GM06990 (cell line): ENCODE results near the gene KRTAP6-1.

Experiments
- DNase-seq: peaks from one replicate; pipeline ENCODE4 v3.0.0-alpha.2; 2011; ENCODE audit not compliant: insufficient read length; ENCODE audit errors: extremely low read depth
- H3K27me3 ChIP-seq: replicated peaks from 2 replicates; pipeline ENCODE4 v1.6.0; 2011; ENCODE audit warnings: low read length; ENCODE audit not compliant: control insufficient read depth, insufficient read depth
- H3K36me3 ChIP-seq: 2 replicates; pipeline ENCODE4 v1.5.1; 2011; ENCODE audit warnings: low read length; ENCODE audit not compliant: control insufficient read depth, insufficient read depth
- H3K4me3 ChIP-seq: replicated peaks from 2 replicates; pipeline ENCODE4 v1.5.1; 2011; ENCODE audit warnings: low read depth, mild to moderate bottlenecking, control low read depth, low read length
- TF ChIP-seq, protein P1 (sequence below): IDR thresholded peaks from 2 replicates; pipeline ENCODE4 v1.5.1; 2011; ENCODE audit warnings: low read length, control low read depth, mild to moderate bottlenecking, inconsistent platforms; ENCODE audit not compliant: insufficient read depth, poor library complexity, severe bottlenecking

KRTAP6-1 gene

DNA sequence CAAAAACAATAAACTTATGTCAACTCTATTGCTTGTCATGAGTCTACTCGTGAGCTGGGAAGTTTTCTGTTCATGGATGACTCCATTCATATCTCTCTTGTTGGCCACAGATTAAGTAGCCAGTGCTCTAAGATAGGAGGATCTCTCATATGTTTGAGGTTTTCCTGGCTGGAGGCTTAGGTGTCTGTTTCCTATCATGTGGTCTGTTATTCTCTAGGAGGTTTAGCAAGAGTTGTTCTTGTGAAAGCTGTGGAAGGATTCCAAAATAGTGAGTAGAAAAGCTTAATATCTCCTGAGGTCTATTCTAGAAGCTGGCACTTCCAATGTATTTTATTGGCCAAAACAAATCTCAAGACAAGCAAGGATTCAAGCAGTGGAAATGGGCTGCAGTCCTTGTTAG is 15.5 kb upstream of the KRTAP6-1 start:
- TF ChIP-seq, protein P1, sequence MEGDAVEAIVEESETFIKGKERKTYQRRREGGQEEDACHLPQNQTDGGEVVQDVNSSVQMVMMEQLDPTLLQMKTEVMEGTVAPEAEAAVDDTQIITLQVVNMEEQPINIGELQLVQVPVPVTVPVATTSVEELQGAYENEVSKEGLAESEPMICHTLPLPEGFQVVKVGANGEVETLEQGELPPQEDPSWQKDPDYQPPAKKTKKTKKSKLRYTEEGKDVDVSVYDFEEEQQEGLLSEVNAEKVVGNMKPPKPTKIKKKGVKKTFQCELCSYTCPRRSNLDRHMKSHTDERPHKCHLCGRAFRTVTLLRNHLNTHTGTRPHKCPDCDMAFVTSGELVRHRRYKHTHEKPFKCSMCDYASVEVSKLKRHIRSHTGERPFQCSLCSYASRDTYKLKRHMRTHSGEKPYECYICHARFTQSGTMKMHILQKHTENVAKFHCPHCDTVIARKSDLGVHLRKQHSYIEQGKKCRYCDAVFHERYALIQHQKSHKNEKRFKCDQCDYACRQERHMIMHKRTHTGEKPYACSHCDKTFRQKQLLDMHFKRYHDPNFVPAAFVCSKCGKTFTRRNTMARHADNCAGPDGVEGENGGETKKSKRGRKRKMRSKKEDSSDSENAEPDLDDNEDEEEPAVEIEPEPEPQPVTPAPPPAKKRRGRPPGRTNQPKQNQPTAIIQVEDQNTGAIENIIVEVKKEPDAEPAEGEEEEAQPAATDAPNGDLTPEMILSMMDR = no peak
- no peaks in the 10 kb centered on the region for H3K27me3 ChIP-seq
- DNase-seq = no peak
- no peak overlapping the region for H3K4me3 ChIP-seq
- H3K36me3 ChIP-seq = no peaks in the 10 kb centered on the region

GRCh38 chr21:30628109-30628508 is 14.4 kb upstream of the KRTAP6-1 start:
- DNase-seq = no peak
- H3K4me3 ChIP-seq = no peak overlapping the region
- no peaks in the 10 kb centered on the region for H3K27me3 ChIP-seq
- TF ChIP-seq, protein P1 = no peak
- no peaks in the 10 kb centered on the region for H3K36me3 ChIP-seq

DNA sequence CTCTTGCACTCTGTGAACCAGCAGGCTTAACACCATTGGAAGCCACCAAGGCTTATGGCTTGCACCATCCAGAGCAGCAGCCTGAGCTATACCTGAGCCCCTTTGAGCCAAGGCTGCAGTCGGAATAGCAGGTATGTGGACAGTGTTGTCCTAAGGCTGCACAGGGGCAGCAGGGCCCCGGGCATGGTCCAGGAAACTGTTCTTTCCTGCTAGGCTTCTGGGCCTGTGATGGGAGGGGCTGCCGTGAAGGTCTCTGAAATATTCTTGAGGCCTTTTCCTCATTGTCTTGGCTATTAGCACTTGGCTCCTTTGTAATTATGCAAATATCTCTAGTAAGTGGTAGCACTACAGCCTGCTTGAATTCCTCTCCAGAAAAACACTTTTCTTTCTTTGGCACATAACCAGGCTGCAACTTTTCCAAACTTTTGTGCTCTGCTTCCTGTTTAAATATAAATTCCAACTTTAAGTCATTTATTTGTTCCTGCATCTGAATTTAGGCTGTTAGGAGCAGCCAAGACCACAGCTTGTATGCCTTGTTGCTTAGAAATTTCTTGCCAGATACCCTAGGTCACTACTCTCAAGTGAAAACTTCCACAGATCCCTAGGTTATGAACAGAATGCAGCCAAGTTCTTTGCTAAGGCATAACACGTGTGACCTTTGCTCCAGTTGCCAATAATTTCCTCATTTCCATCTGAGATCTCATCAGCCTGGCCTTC is 11.9 kb upstream of the KRTAP6-1 start:
- Histone ChIP-seq H3K4me3 (no peak overlapping the region), H3K36me3 (no peaks in the 10 kb centered on the region), H3K27me3 (no peaks in the 10 kb centered on the region)
- TF ChIP-seq, protein P1 = no peak
- DNase-seq = no peak

GRCh38 chr21:30623362-30623761 is 9.6 kb upstream of the KRTAP6-1 start:
- H3K4me3 ChIP-seq = no peak overlapping the region
- H3K36me3 ChIP-seq = no peaks in the 10 kb centered on the region
- no peak for DNase-seq
- TF ChIP-seq, protein P1 = no peak
- H3K27me3 ChIP-seq = no peaks in the 10 kb centered on the region

DNA sequence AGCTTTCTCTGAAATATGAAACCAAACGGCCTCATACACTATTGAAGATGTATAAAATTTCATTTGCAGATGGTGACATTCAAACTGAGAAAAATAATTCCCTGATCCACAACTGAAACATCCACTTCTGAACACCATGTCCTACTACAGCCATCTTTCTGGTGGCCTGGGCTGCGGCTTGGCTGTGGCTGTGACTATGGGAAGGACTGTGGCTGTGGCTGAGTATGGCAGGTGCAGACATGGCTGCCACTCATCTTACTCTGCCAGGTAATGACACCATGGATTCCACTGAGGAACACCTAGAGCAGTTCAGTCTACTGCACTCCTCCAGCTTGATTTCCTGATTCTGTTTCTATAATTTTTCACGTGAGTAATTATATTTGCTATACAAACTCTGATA is 6.8 kb upstream of the KRTAP6-1 start, which contains the start of gene KRTAP20-4:
Gene KRTAP20-4 (plus strand): TSS at position 106 of the 400 bp plus-strand sequence.
- no peaks in the 10 kb centered on the region for H3K27me3 ChIP-seq
- no peak within 1 kb of the TSS for H3K4me3 ChIP-seq
- H3K36me3 ChIP-seq = no peaks in the 10 kb centered on the region
- DNase-seq = no peak
- TF ChIP-seq, protein P1 = no peak

GRCh38 chr21:30620080-30620479 is 6.3 kb upstream of the KRTAP6-1 start:
- TF ChIP-seq, protein P1 = no peak
- H3K4me3 ChIP-seq = no peak overlapping the region
- H3K27me3 ChIP-seq = no peaks in the 10 kb centered on the region
- no peaks in the 10 kb centered on the region for H3K36me3 ChIP-seq
- no peak for DNase-seq
